Measurements from ENCODE around the gene TEX12.
A peak's percentile ranks its signal among the peaks of the same experiment; 100 is the strongest.

TEX12 gene

GRCh38 chr11:112211536-112211935 lies 44.4 kb downstream of the TEX12 start:
- in situ Hi-C loops (cut with MboI; ENCODE audit: low sequenced_read_pairs) = no loop called here
- Histone ChIP-seq H3K4me3 (no peak overlapping the region), H3K4me1 (no peaks in the 10 kb centered on the region), H3K36me3 (replicated peaks) (no peaks in the 10 kb centered on the region), H3K9me3 (no peaks in the 10 kb centered on the region; the same call in 1 of the 2 replicates), H3K27me3 (ENCODE audit: low read depth) (peaks cover 16% of the 10 kb centered on the region; the same call in 1 of the 2 replicates)
- DNase-seq (ENCODE audit: low spot score in 2 of 2) = no peak

- no peaks in the 10 kb centered on the region for H3K4me1 ChIP-seq
- DNase-seq (ENCODE audit: low spot score in 2 of 2) = no peak
- no peaks in the 10 kb centered on the region; the same call in 1 of the 2 replicates for H3K9me3 ChIP-seq
- H3K27me3 ChIP-seq (ENCODE audit: low read depth) = peaks cover 16% of the 10 kb centered on the region; the same call in 1 of the 2 replicates
- H3K4me3 ChIP-seq = no peak overlapping the region
- in situ Hi-C loops (cut with MboI; ENCODE audit: low sequenced_read_pairs) = no loop called here
- H3K36me3 ChIP-seq (replicated peaks) = no peaks in the 10 kb centered on the region
Measured at GRCh38 chr11:112212290-112212689, 45.1 kb downstream of the TEX12 start.

- no peak for DNase-seq (ENCODE audit: low spot score in 2 of 2)
- H3K36me3 ChIP-seq (replicated peaks) = no peaks in the 10 kb centered on the region
- no peaks in the 10 kb centered on the region for H3K9me3 ChIP-seq
- H3K27me3 ChIP-seq (ENCODE audit: low read depth) = peaks cover 13% of the 10 kb centered on the region; the same call in 1 of the 2 replicates
- in situ Hi-C loops (cut with MboI; ENCODE audit: low sequenced_read_pairs) = no loop called here
- H3K4me3 ChIP-seq = no peak overlapping the region
- no peaks in the 10 kb centered on the region for H3K4me1 ChIP-seq
Measured at GRCh38 chr11:112212710-112213109, 45.5 kb downstream of the TEX12 start.

- no peak overlapping the region for H3K4me3 ChIP-seq
- H3K36me3 ChIP-seq (replicated peaks) = no peaks in the 10 kb centered on the region
- in situ Hi-C loops (cut with MboI; ENCODE audit: low sequenced_read_pairs) = no loop called here
- H3K9me3 ChIP-seq = no peaks in the 10 kb centered on the region
- H3K4me1 ChIP-seq = no peaks in the 10 kb centered on the region
- no peak for DNase-seq (ENCODE audit: low spot score in 2 of 2)
- 0 out of 2 replicates have a peak, but pooled peaks cover 13% of the 10 kb centered on the region for H3K27me3 ChIP-seq (ENCODE audit: low read depth)
Measured at GRCh38 chr11:112213753-112214152, 46.6 kb downstream of the TEX12 start.

GRCh38 chr11:112215621-112216020 lies 48.4 kb downstream of the TEX12 start:
- DNase-seq (ENCODE audit: low spot score in 2 of 2) = no peak
- Histone ChIP-seq H3K4me3 (no peak overlapping the region), H3K36me3 (replicated peaks) (no peaks in the 10 kb centered on the region), H3K27me3 (ENCODE audit: low read depth) (0 out of 2 replicates have a peak, but pooled peaks cover 4% of the 10 kb centered on the region), H3K9me3 (no peaks in the 10 kb centered on the region), H3K4me1 (no peaks in the 10 kb centered on the region)
- in situ Hi-C loops (cut with MboI; ENCODE audit: low sequenced_read_pairs) = no loop called here

GRCh38 chr11:112216561-112217105 lies 49.5 kb downstream of the TEX12 start:
- H3K4me3 ChIP-seq = no peak overlapping the region
- no peaks in the 10 kb centered on the region for H3K36me3 ChIP-seq (replicated peaks)
- no peak for DNase-seq (ENCODE audit: low spot score in 2 of 2)
- H3K27me3 ChIP-seq (ENCODE audit: low read depth) = no peaks in the 10 kb centered on the region
- no peaks in the 10 kb centered on the region for H3K4me1 ChIP-seq
- in situ Hi-C loops (cut with MboI; ENCODE audit: low sequenced_read_pairs) = no loop called here
- no peaks in the 10 kb centered on the region for H3K9me3 ChIP-seq

- peak; percentile 48 to 56 for DNase-seq (ENCODE audit: low spot score in 2 of 2)
- Histone ChIP-seq H3K36me3 (replicated peaks) (no peaks in the 10 kb centered on the region), H3K9me3 (no peaks in the 10 kb centered on the region), H3K27me3 (ENCODE audit: low read depth) (no peaks in the 10 kb centered on the region; the same call in 1 of the 2 replicates), H3K4me3 (no peak overlapping the region), H3K4me1 (no peaks in the 10 kb centered on the region)
- in situ Hi-C loops (cut with MboI; ENCODE audit: low sequenced_read_pairs) = loop anchor here (5.0 to 10.0 kb wide), 2 partner anchors 63 to 1065 kb away; no protein-coding TSS in a partner anchor
Measured at GRCh38 chr11:112219476-112220232, 52.5 kb downstream of the TEX12 start.

GRCh38 chr11:112221274-112221835 lies 54.2 kb downstream of the TEX12 start:
- in situ Hi-C loops (cut with MboI; ENCODE audit: low sequenced_read_pairs) = loop anchor here (5.0 to 10.0 kb wide), 2 partner anchors 61 to 1063 kb away; no protein-coding TSS in a partner anchor
- Histone ChIP-seq H3K36me3 (replicated peaks) (no peaks in the 10 kb centered on the region), H3K4me1 (no peaks in the 10 kb centered on the region; the same call in 1 of the 2 replicates), H3K4me3 (no peak overlapping the region), H3K9me3 (no peaks in the 10 kb centered on the region), H3K27me3 (ENCODE audit: low read depth) (no peaks in the 10 kb centered on the region; the same call in 1 of the 2 replicates)
- DNase-seq (ENCODE audit: low spot score in 2 of 2) = no peak
